NCI-H526 (cell line): ENCODE measurements around the gene AP5Z1.

ENCODE experiments used
- DNase-seq, 2 experiments: peaks; one replicate each; lab custom pipeline; 2025; lab: John Stamatoyannopoulos, UW

AP5Z1 gene

GRCh38 chr7:4775250-4775847, at the start of gene AP5Z1:
AP5Z1 (plus strand) TSS chr7:4775623; CDS start chr7:4775716, 93 bp downstream.
- DNase-seq: peak; percentile 89 to 96

- no peak for DNase-seq
Measured at GRCh38 chr7:4725850-4726450, 49.5 kb upstream of the AP5Z1 start.

- no peak for DNase-seq
Measured at GRCh38 chr7:4726566-4726965, 48.9 kb upstream of the AP5Z1 start.

GRCh38 chr7:4727914-4728705, 47.3 kb upstream of the AP5Z1 start:
- no peak for DNase-seq

GRCh38 chr7:4729266-4729665, 46.2 kb upstream of the AP5Z1 start:
- DNase-seq: no peak

GRCh38 chr7:4730276-4730675, 45.1 kb upstream of the AP5Z1 start:
- no peak for DNase-seq

GRCh38 chr7:4730971-4731370, 44.5 kb upstream of the AP5Z1 start:
- no peak for DNase-seq

- DNase-seq: no peak
Measured at GRCh38 chr7:4731803-4732202, 43.6 kb upstream of the AP5Z1 start.

GRCh38 chr7:4733936-4734528, 41.4 kb upstream of the AP5Z1 start:
- no peak for DNase-seq

- DNase-seq: no peak
Measured at GRCh38 chr7:4734587-4735345, 40.7 kb upstream of the AP5Z1 start.

GRCh38 chr7:4737300-4737699, 38.1 kb upstream of the AP5Z1 start:
- DNase-seq: no peak

GRCh38 chr7:4738711-4739527, 36.5 kb upstream of the AP5Z1 start:
- DNase-seq: no peak

GRCh38 chr7:4739528-4739992, 35.9 kb upstream of the AP5Z1 start:
- no peak for DNase-seq

- no peak for DNase-seq
Measured at GRCh38 chr7:4740796-4741195, 34.6 kb upstream of the AP5Z1 start.

GRCh38 chr7:4742051-4742573, 33.3 kb upstream of the AP5Z1 start:
- no peak for DNase-seq

GRCh38 chr7:4742852-4743251, 32.6 kb upstream of the AP5Z1 start:
- no peak for DNase-seq

- DNase-seq: peak; percentile 80 to 95
Measured at GRCh38 chr7:4744391-4745264, 30.8 kb upstream of the AP5Z1 start.

GRCh38 chr7:4745265-4745919, 30.0 kb upstream of the AP5Z1 start:
- no peak for DNase-seq
